GM19463 (cell line): ENCODE results near the gene ATXN7L1.
A peak's percentile ranks its signal among the peaks of the same experiment; 100 is the strongest.

ENCODE experiments used
- ATAC-seq: cut with Tn5 transposase; IDR thresholded peaks from one replicate; pipeline ENCODE4 v1.9.1; 2021; ENCODE audit warnings: mild to moderate bottlenecking, moderate library complexity; ENCODE audit not compliant: unreplicated experiment

The ATXN7L1 gene

GRCh38 chr7:105596866-105597265 lies 279.5 kb downstream of the ATXN7L1 start:
- no peak for ATAC-seq

GRCh38 chr7:105594034-105594433 lies 282.4 kb downstream of the ATXN7L1 start:
- ATAC-seq, result no peak

- no peak for ATAC-seq
Observed at GRCh38 chr7:105591522-105591921, 284.9 kb downstream of the ATXN7L1 start.

- ATAC-seq, result no peak
Observed at GRCh38 chr7:105590793-105591192, 285.6 kb downstream of the ATXN7L1 start.

- peak; percentile 89 for ATAC-seq
Observed at GRCh38 chr7:105589356-105590077, 286.9 kb downstream of the ATXN7L1 start.

GRCh38 chr7:105587909-105588635 lies 288.3 kb downstream of the ATXN7L1 start:
- no peak for ATAC-seq

GRCh38 chr7:105585850-105586500 lies 290.4 kb downstream of the ATXN7L1 start:
- no peak for ATAC-seq

- no peak for ATAC-seq
Observed at GRCh38 chr7:105584165-105584564, 292.2 kb downstream of the ATXN7L1 start.

GRCh38 chr7:105583061-105583460 lies 293.3 kb downstream of the ATXN7L1 start:
- no peak for ATAC-seq

- peak; percentile 82 for ATAC-seq
Observed at GRCh38 chr7:105581066-105581811, 295.2 kb downstream of the ATXN7L1 start, which contains the start of gene EFCAB10. EFCAB10 (minus strand) TSS chr7:105581493; CDS start chr7:105581463, 30 bp downstream.

GRCh38 chr7:105580022-105580740 lies 296.2 kb downstream of the ATXN7L1 start:
- ATAC-seq, result no peak

- ATAC-seq, result no peak
Observed at GRCh38 chr7:105578496-105578895, 297.9 kb downstream of the ATXN7L1 start.

GRCh38 chr7:105577251-105577650 lies 299.1 kb downstream of the ATXN7L1 start:
- ATAC-seq, result no peak

GRCh38 chr7:105571891-105572290 lies 304.5 kb downstream of the ATXN7L1 start:
- no peak for ATAC-seq

- ATAC-seq, result no peak
Observed at GRCh38 chr7:105567821-105568220, 308.6 kb downstream of the ATXN7L1 start.

GRCh38 chr7:105567024-105567423 lies 309.4 kb downstream of the ATXN7L1 start:
- no peak for ATAC-seq

GRCh38 chr7:105565190-105565589 lies 311.2 kb downstream of the ATXN7L1 start:
- no peak for ATAC-seq

GRCh38 chr7:105559926-105560325 lies 316.5 kb downstream of the ATXN7L1 start:
- ATAC-seq, result no peak
